ENCODE measurements around the gene ST8SIA4. TPM values are rescaled to one million over a fixed set of nuclear protein-coding genes. Genes with fewer than 3 reads are reported as not detected.

The ST8SIA4 gene
- total and polyA plus RNA-seq, 5 experiments from 2014 or later, result 6.8 to 28.1 (median 10.9) TPM

- POLR2A ChIA-PET, result no interaction called here
- ATAC-seq, result no peak
- DNase-seq, result no peak
- Mint-ChIP-seq H3K4me3 (no peak overlapping the region), H3K27me3 (no peaks in the 10 kb centered on the region), H3K27ac (no peak overlapping the region), H3K36me3 (peaks cover 0 to 19% (median 18%) of the 10 kb centered on the region in 3 donors), H3K4me1 (peaks cover 15 to 52% (median 35%) of the 10 kb centered on the region in 4 donors), H3K9me3 (peaks cover 0 to 3% (median 0%) of the 10 kb centered on the region in 9 donors)
Observed at GRCh38 chr5:100824635-100825034, 78.4 kb downstream of the ST8SIA4 start.

GRCh38 chr5:100823812-100824211, 79.3 kb downstream of the ST8SIA4 start:
- Mint-ChIP-seq H3K4me1 (peaks cover 14 to 51% (median 34%) of the 10 kb centered on the region in 4 donors), H3K36me3 (peaks cover 0 to 14% (median 13%) of the 10 kb centered on the region in 3 donors), H3K4me3 (no peak overlapping the region), H3K27ac (no peak overlapping the region), H3K27me3 (no peaks in the 10 kb centered on the region), H3K9me3 (peaks cover 0 to 3% (median 0%) of the 10 kb centered on the region in 9 donors)
- POLR2A ChIA-PET, result no interaction called here
- ATAC-seq, result no peak
- no peak for DNase-seq

GRCh38 chr5:100821751-100822150, 81.3 kb downstream of the ST8SIA4 start:
- POLR2A ChIA-PET, result no interaction called here
- DNase-seq (no peak), ATAC-seq (no peak)
- Mint-ChIP-seq H3K4me1 (peaks cover 9 to 47% (median 28%) of the 10 kb centered on the region in 4 donors), H3K9me3 (peaks cover 0 to 3% (median 0%) of the 10 kb centered on the region in 9 donors), H3K4me3 (no peak overlapping the region), H3K27ac (no peak overlapping the region), H3K36me3 (peaks cover 0 to 16% (median 12%) of the 10 kb centered on the region in 3 donors), H3K27me3 (no peaks in the 10 kb centered on the region)

- Mint-ChIP-seq H3K36me3 (peaks cover 0 to 10% (median 10%) of the 10 kb centered on the region in 3 donors), H3K27me3 (no peaks in the 10 kb centered on the region), H3K9me3 (no peaks in the 10 kb centered on the region), H3K27ac (peak overlapping the region in 2 of 10 donors; percentile 7 to 71), H3K4me1 (peaks cover 5 to 64% (median 28%) of the 10 kb centered on the region in 4 donors), H3K4me3 (no peak overlapping the region)
- POLR2A ChIA-PET, result no interaction called here
- no peak for DNase-seq
- ATAC-seq, result no peak
Observed at GRCh38 chr5:100818340-100818739, 84.7 kb downstream of the ST8SIA4 start.

GRCh38 chr5:100803397-100803796, 99.7 kb downstream of the ST8SIA4 start:
- peaks cover 0 to 3% (median 0%) of the 10 kb centered on the region in 4 donors for H3K4me1 Mint-ChIP-seq
- H3K27ac Mint-ChIP-seq, result no peak overlapping the region
- no peak for DNase-seq
- no peaks in the 10 kb centered on the region for H3K27me3 Mint-ChIP-seq
- POLR2A ChIA-PET, result no interaction called here
- no peak for ATAC-seq
- H3K4me3 Mint-ChIP-seq, result no peak overlapping the region
- peaks cover 0 to 21% (median 7%) of the 10 kb centered on the region in 9 donors for H3K9me3 Mint-ChIP-seq
- peaks cover 0 to 5% (median 1%) of the 10 kb centered on the region in 3 donors for H3K36me3 Mint-ChIP-seq

GRCh38 chr5:100802208-100802607, 100.9 kb downstream of the ST8SIA4 start:
- Mint-ChIP-seq H3K27me3 (no peaks in the 10 kb centered on the region), H3K27ac (no peak overlapping the region), H3K4me1 (peaks cover 0 to 3% (median 0%) of the 10 kb centered on the region in 4 donors), H3K36me3 (peaks cover 0 to 5% (median 1%) of the 10 kb centered on the region in 3 donors), H3K4me3 (no peak overlapping the region), H3K9me3 (peaks cover 0 to 21% (median 7%) of the 10 kb centered on the region in 9 donors)
- ATAC-seq (no peak), DNase-seq (no peak)
- POLR2A ChIA-PET, result no interaction called here

GRCh38 chr5:100800562-100800961, 102.5 kb downstream of the ST8SIA4 start:
- H3K27ac Mint-ChIP-seq, result no peak overlapping the region
- H3K4me1 Mint-ChIP-seq, result peaks cover 0 to 3% (median 0%) of the 10 kb centered on the region in 4 donors
- no peak overlapping the region for H3K4me3 Mint-ChIP-seq
- ATAC-seq, result no peak
- no peaks in the 10 kb centered on the region for H3K27me3 Mint-ChIP-seq
- H3K36me3 Mint-ChIP-seq, result peaks cover 0 to 5% (median 0%) of the 10 kb centered on the region in 3 donors
- peaks cover 0 to 21% (median 7%) of the 10 kb centered on the region in 9 donors for H3K9me3 Mint-ChIP-seq
- POLR2A ChIA-PET, result no interaction called here
- DNase-seq, result no peak

- peaks cover 0 to 21% (median 9%) of the 10 kb centered on the region in 9 donors for H3K9me3 Mint-ChIP-seq
- peaks cover 0 to 3% (median 0%) of the 10 kb centered on the region in 4 donors for H3K4me1 Mint-ChIP-seq
- no peak overlapping the region for H3K4me3 Mint-ChIP-seq
- H3K27me3 Mint-ChIP-seq, result no peaks in the 10 kb centered on the region
- no peak overlapping the region for H3K27ac Mint-ChIP-seq
- POLR2A ChIA-PET, result no interaction called here
- ATAC-seq (no peak), DNase-seq (no peak)
- H3K36me3 Mint-ChIP-seq, result peaks cover 0 to 5% (median 2%) of the 10 kb centered on the region in 3 donors
Observed at GRCh38 chr5:100799166-100799565, 103.9 kb downstream of the ST8SIA4 start.

GRCh38 chr5:100797861-100798260, 105.2 kb downstream of the ST8SIA4 start:
- peaks cover 0 to 11% (median 2%) of the 10 kb centered on the region in 3 donors for H3K36me3 Mint-ChIP-seq
- peaks cover 0 to 3% (median 0%) of the 10 kb centered on the region in 4 donors for H3K4me1 Mint-ChIP-seq
- no peak overlapping the region for H3K27ac Mint-ChIP-seq
- ATAC-seq, result no peak
- peaks cover 0 to 24% (median 10%) of the 10 kb centered on the region in 9 donors for H3K9me3 Mint-ChIP-seq
- no peak overlapping the region for H3K4me3 Mint-ChIP-seq
- POLR2A ChIA-PET, result no interaction called here
- no peak for DNase-seq
- H3K27me3 Mint-ChIP-seq, result no peaks in the 10 kb centered on the region

GRCh38 chr5:100796851-100797250, 106.2 kb downstream of the ST8SIA4 start:
- H3K36me3 Mint-ChIP-seq, result peaks cover 0 to 11% (median 2%) of the 10 kb centered on the region in 3 donors
- H3K9me3 Mint-ChIP-seq, result peaks cover 0 to 21% (median 9%) of the 10 kb centered on the region in 9 donors
- no peaks in the 10 kb centered on the region for H3K27me3 Mint-ChIP-seq
- no peak overlapping the region for H3K27ac Mint-ChIP-seq
- peaks cover 0 to under 1% (median 0%) of the 10 kb centered on the region in 4 donors for H3K4me1 Mint-ChIP-seq
- H3K4me3 Mint-ChIP-seq, result no peak overlapping the region
- ATAC-seq (no peak), DNase-seq (no peak)
- POLR2A ChIA-PET, result no interaction called here

GRCh38 chr5:100794844-100795243, 108.2 kb downstream of the ST8SIA4 start:
- no peak for DNase-seq
- peaks cover 0 to 8% (median 0%) of the 10 kb centered on the region in 4 donors for H3K4me1 Mint-ChIP-seq
- H3K9me3 Mint-ChIP-seq, result peaks cover 0 to 19% (median 3%) of the 10 kb centered on the region in 9 donors
- peaks cover 0 to 10% (median 2%) of the 10 kb centered on the region in 3 donors for H3K36me3 Mint-ChIP-seq
- no peak for ATAC-seq
- H3K27me3 Mint-ChIP-seq, result peaks cover 0 to 4% (median 0%) of the 10 kb centered on the region in 5 donors
- H3K4me3 Mint-ChIP-seq, result no peak overlapping the region
- POLR2A ChIA-PET, result no interaction called here
- H3K27ac Mint-ChIP-seq, result no peak overlapping the region

GRCh38 chr5:100794218-100794617, 108.9 kb downstream of the ST8SIA4 start:
- H3K4me1 Mint-ChIP-seq, result peaks cover 0 to 10% (median 0%) of the 10 kb centered on the region in 4 donors
- no peak overlapping the region for H3K27ac Mint-ChIP-seq
- no peak overlapping the region for H3K4me3 Mint-ChIP-seq
- peaks cover 0 to 19% (median 3%) of the 10 kb centered on the region in 9 donors for H3K9me3 Mint-ChIP-seq
- POLR2A ChIA-PET, result no interaction called here
- H3K36me3 Mint-ChIP-seq, result peaks cover 0 to 10% (median 2%) of the 10 kb centered on the region in 3 donors
- DNase-seq (no peak), ATAC-seq (no peak)
- H3K27me3 Mint-ChIP-seq, result peaks cover 0 to 4% (median 0%) of the 10 kb centered on the region in 5 donors

- POLR2A ChIA-PET, result no interaction called here
- peaks cover 0 to 9% (median 3%) of the 10 kb centered on the region in 5 donors for H3K27me3 Mint-ChIP-seq
- peaks cover 0 to 19% (median 3%) of the 10 kb centered on the region in 9 donors for H3K9me3 Mint-ChIP-seq
- ATAC-seq (no peak), DNase-seq (no peak)
- peaks cover 0 to 10% (median 0%) of the 10 kb centered on the region in 4 donors for H3K4me1 Mint-ChIP-seq
- H3K4me3 Mint-ChIP-seq, result no peak overlapping the region
- H3K36me3 Mint-ChIP-seq, result peaks cover 0 to 10% (median 2%) of the 10 kb centered on the region in 3 donors
- H3K27ac Mint-ChIP-seq, result no peak overlapping the region
Observed at GRCh38 chr5:100792781-100793180, 110.3 kb downstream of the ST8SIA4 start.

GRCh38 chr5:100791391-100791790, 111.7 kb downstream of the ST8SIA4 start:
- Mint-ChIP-seq H3K4me1 (peaks cover 0 to 10% (median 0%) of the 10 kb centered on the region in 4 donors), H3K4me3 (no peak overlapping the region), H3K36me3 (peaks cover 0 to 10% (median 5%) of the 10 kb centered on the region in 3 donors), H3K27ac (no peak overlapping the region), H3K27me3 (peaks cover 0 to 9% (median 3%) of the 10 kb centered on the region in 5 donors), H3K9me3 (peaks cover 0 to 19% (median 9%) of the 10 kb centered on the region in 9 donors)
- DNase-seq (no peak), ATAC-seq (no peak)
- POLR2A ChIA-PET, result no interaction called here

All from naive thymus-derived CD8-positive, alpha-beta T cell (primary cell).